ENCODE data around the gene APBB3.
A peak's percentile ranks its signal among the peaks of the same experiment; 100 is the strongest.

Gene APBB3

GRCh38 chr5:140554454-140554853, 9.9 kb downstream of the APBB3 start:
- no peak for DNase-seq (ENCODE audit: low read depth, low spot score)

- no peak for DNase-seq (ENCODE audit: low read depth, low spot score)
Observed at GRCh38 chr5:140553657-140554056, 10.7 kb downstream of the APBB3 start.

DNA sequence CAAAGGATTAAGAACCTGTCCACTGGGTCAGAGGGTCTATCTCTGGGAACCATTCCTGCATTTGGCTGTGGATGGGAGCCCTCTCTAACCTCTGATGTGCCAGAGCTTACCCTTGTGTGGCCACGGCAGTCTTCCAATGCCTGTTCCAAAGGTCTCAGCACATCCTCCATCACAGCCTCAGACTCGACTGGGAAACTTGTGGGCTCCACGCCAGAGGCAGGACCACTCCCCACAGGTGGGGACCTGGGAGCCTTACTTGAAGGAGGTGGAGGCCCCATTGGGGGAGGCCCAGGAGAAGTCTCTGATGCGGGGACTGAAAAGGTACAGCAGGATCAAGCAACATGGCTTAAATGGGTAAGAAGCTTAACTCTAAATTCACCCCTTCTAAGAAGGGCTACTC, 12.5 kb downstream of the APBB3 start:
- no peak for DNase-seq (ENCODE audit: low read depth, low spot score)

GRCh38 chr5:140550147-140551079, 14.0 kb downstream of the APBB3 start:
- DNase-seq (ENCODE audit: low read depth, low spot score), result no peak

DNA sequence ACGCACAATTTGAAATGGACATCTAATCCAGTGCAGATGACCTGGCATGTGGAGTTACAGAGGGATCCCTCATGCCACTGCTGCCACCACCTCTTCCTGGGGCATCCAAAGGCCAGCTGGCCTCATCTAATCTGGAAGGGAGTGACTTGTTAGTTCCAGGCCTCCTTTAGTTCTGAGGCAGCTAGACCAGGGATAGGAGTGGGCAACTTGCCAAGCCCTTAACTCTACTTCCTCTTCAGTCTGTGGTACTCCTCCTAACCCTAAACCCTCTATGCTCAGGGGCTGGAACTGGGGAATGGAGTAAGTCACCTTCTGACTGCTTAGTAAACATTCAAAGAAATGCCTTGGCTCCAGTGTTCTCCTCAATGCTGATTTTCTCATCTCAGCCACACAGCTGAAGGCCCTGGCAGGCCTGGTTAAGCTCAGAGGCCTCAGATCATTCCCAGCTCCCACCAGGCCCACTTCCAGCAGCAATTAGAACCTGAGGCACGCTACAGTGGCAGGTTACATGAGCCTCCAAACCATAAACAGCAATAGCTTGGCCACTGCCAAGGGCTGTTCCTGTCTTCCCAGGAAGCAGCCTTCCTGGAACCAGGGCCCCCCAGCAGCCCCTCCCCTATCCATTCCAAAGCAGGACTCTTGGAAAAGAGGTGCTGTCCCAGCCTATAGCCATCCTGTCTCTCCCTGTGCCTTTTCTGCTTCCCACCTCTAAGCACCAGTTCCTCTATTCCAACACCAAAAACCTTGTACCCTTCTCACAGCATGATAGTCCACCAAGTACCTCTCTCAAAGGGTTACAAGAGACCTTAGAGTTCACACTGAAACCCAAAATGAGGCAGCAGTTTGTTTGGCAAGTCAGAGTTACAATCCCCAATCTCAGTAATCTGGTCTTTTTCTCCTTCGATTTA, 14.9 kb downstream of the APBB3 start:
- DNase-seq (ENCODE audit: low read depth, low spot score), result no peak

- no peak for DNase-seq (ENCODE audit: low read depth, low spot score)
Observed at GRCh38 chr5:140548791-140549190, 15.6 kb downstream of the APBB3 start.

DNA sequence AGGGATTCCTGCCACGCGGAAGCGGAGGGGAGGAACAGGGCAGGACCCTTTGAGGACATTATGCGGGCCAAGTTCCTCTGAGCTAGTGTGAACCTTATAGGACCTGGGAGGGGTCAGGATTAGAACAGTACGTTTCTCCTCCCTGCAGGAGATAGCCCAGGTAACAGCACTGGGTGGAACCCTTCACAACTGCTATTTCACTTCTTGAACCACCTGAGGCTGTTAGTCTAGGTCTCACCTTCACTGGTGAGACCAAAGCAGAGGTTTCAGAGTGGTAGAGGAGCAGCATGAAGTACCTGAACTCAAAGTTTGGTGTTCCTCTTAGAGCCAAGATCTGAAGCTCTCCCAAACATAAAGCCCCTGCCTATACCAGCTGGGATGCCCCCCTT, 16.1 kb downstream of the APBB3 start:
- no peak for DNase-seq (ENCODE audit: low read depth, low spot score)

GRCh38 chr5:140547508-140548299, 16.7 kb downstream of the APBB3 start, which contains the start of gene EIF4EBP3:
Gene EIF4EBP3, plus strand, starts transcription at chr5:140547662. Its CDS starts 76 bp downstream, at chr5:140547738.
- DNase-seq (ENCODE audit: low read depth, low spot score), result peak; percentile 70

DNA sequence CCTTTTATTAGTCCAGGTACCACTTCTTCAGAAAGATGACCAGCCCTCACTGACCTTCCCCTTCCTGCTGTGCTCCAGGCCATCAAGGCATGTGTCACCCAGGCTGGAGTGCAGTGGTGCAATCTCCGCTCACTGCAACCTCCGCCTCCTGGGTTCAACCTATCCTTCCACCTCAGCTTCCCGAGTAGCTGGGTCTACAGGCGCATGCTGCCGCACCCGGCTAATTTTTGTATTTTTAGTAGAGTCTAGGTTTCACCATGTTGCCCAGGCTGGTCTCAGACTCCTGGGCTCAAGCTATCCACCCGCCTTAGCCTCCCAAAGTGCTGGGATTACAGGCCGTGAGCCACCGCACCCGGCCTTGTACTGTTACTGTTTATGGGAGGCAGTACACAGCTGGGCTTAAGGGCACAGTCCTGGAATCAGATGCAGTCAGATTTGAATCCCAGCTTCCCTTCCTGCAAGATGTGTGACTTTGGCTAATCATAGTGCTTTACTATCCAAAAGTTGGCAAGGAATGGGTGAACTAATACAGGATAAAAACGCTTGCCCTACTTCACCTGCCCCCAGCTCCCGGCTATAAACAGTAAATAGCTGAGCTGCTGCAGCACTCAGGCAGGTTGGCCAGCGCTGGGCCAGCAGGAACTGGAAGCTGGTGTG, 17.4 kb downstream of the APBB3 start:
- DNase-seq (ENCODE audit: low read depth, low spot score), result no peak

DNA sequence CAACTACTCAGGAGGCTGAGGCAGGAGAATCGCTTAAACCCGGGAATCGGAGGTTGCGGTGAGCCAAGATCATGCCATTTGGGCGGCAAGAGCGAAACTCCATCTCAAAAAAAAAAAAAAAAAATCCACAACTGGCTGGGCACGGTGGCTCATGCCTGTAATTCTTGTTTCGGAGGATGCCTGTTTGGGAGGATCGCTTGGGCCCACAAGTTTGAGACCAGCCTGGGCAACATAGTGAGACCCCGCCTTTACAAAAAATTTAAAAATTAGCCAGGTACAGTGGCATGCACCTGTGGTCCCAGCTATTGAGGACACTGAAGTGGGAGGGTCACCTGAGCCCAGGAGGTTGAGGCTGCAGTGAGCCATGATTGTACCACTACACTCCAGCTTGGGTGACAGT, 18.8 kb downstream of the APBB3 start:
- DNase-seq (ENCODE audit: low read depth, low spot score), result no peak

DNA sequence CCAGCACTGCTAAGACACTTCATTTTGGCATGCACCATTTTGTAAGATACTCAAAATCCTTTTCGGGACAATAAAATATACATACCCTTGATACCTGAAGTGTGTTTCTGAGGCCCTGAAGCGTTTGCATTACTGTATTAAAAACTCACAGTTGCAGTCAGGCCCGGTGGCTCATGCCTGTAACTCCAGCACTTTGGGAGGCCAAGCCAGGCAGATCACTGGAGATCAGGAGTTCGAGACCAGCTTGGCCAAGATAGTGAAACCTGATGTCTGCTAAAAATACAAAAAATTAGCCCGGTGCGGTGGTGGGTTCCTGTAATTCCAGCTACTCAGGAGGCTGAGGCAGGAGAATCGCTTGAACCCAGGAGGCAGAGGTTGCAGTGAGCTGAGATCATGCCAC, 19.4 kb downstream of the APBB3 start:
- DNase-seq (ENCODE audit: low read depth, low spot score), result no peak

DNA sequence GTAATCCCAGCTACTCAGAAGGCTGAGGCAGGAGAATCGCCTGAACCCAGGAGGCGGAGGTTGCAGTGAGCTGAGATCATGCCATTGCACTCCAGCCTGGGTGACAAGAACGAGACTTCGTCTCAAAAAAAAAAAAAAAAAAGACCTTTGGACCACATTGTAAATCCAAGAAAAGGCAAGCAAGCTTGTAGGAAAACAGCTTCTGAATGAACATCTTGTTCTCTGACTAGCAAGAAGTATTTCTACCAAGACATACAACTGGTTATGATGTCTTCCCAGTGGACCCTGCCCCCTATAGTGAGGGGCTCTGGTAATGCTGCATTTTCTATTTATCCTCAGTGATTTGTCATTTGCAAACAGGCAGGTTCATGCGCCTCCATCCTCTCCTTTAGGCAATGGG, 21.4 kb downstream of the APBB3 start:
- DNase-seq (ENCODE audit: low read depth, low spot score), result no peak

DNA sequence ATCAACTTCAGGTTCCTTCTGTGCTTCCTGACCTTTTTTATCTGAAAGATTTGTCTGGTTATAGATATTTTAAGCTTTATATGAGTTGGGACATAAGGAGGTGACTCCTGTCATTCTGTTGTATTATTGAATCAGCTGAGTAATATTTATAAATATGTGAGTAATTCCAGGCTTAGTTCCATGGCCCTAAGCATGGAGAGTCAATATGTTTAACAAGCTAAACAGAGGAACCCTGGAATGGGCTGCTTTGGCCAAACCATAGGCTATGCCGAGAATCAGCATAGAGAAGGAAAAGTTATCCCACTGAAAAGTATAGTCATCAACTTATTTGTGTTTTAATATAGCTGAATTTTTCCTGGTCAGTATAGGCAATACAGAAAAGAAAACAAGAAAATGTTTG, 24.2 kb downstream of the APBB3 start:
- no peak for DNase-seq (ENCODE audit: low read depth, low spot score)

DNA sequence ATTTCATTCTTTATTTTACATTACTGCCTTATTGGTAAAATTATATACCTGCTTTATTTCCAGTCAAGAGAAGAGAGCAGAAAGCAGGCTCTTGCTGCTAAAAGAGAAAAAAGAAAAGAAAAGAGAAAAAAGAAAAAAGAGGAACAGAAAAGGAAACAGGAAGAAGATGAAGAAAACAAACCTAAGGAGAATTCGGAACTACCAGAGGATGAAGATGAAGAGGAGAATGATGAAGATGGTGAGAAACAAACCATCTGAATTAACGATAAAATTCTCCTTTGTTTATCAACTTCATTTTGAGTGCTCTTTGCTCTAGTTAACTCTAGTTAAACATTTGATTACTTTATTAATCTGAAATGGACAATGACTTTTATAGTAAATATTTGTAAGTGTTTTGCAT, 40.4 kb downstream of the APBB3 start:
- no peak for DNase-seq (ENCODE audit: low read depth, low spot score)

DNA sequence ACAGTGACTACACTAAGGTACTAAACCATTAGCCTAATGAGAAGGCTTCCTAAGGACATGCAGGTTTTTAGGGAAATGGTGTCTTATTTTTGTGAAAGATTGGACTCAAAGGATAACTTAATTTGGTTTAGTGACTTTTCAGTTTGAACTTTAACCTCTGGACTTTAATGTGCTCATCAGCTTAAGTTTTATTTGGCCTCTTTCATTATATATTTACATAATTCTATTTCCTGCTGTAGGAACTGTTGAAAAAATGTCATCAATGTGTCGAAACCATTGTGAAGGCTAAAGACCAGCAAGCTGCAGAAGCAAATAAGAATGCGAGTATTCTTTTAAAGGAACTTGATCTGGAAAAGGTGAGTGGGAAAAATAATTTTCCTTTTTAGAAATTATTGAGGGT, 51.3 kb downstream of the APBB3 start:
- DNase-seq (ENCODE audit: low read depth, low spot score), result no peak

GRCh38 chr5:140509898-140510297, 54.5 kb downstream of the APBB3 start:
- no peak for DNase-seq (ENCODE audit: low read depth, low spot score)
